DOHH2 (cell line): Measurements from ENCODE around the gene SSBP2.

ENCODE experiments used
- H3F3A ChIP-seq: fragments of 200-600 bp; sonication (generic), shearing (Covaris generic); 2 replicates; pipeline ENCODE4 v1.6.0; 2016; ENCODE audit warnings: antibody characterized with exemption, mild to moderate bottlenecking; ENCODE audit not compliant: control insufficient read depth, insufficient read depth
- H3K27ac ChIP-seq: fragments of 200-600 bp; sonication (generic); 2 replicates; pipeline ENCODE4 v1.5.1; 2014; ENCODE audit warnings: low read depth, mild to moderate bottlenecking, low read length, moderate library complexity
- H3K27me3 ChIP-seq: fragments of 200-600 bp; sonication (generic); 2 replicates; pipeline ENCODE4 v1.6.1; 2014; ENCODE audit warnings: mild to moderate bottlenecking, low read length, mixed read lengths; ENCODE audit not compliant: control insufficient read depth
- H3K36me3 ChIP-seq: fragments of 200-600 bp; sonication (generic); 2 replicates; pipeline ENCODE4 v1.6.1; 2014; ENCODE audit warnings: mild to moderate bottlenecking, low read length, moderate library complexity, mixed read lengths; ENCODE audit not compliant: control insufficient read depth
- H3K4me1 ChIP-seq: fragments of 200-600 bp; sonication (generic); 2 replicates; pipeline ENCODE4 v1.6.1; 2014; ENCODE audit warnings: mild to moderate bottlenecking, low read length, mixed read lengths; ENCODE audit not compliant: control insufficient read depth
- H3K4me2 ChIP-seq: fragments of 200-600 bp; sonication (generic); 2 replicates; pipeline ENCODE4 v1.6.0; 2014; ENCODE audit warnings: mild to moderate bottlenecking, low read length, moderate library complexity
- H3K4me3 ChIP-seq: fragments of 200-600 bp; sonication (generic); 2 replicates; pipeline ENCODE4 v1.5.1; 2014; ENCODE audit warnings: mild to moderate bottlenecking, low read length, mixed read lengths
- H3K79me2 ChIP-seq: fragments of 200-600 bp; sonication (generic); 2 replicates; pipeline ENCODE4 v1.6.1; 2014; ENCODE audit warnings: mild to moderate bottlenecking, low read length, mixed read lengths; ENCODE audit not compliant: control insufficient read depth
- H3K9me2 ChIP-seq: fragments of 200-600 bp; sonication (generic); replicated peaks from 2 replicates; pipeline ENCODE4 v1.6.1; 2014; ENCODE audit warnings: mild to moderate bottlenecking, low read length, mixed read lengths; ENCODE audit not compliant: control insufficient read depth
- H3K9me3 ChIP-seq: fragments of 200-600 bp; sonication (generic); 2 replicates; pipeline ENCODE4 v1.6.1; 2014; ENCODE audit warnings: antibody characterized with exemption, low read length, mixed read lengths; ENCODE audit not compliant: control insufficient read depth, insufficient read depth
- H4K20me1 ChIP-seq: fragments of 200-600 bp; sonication (generic); 2 replicates; pipeline ENCODE4 v1.6.0; 2014; ENCODE audit warnings: low read depth, mild to moderate bottlenecking, antibody characterized with exemption, low read length, moderate library complexity; ENCODE audit not compliant: control insufficient read depth, insufficient read depth
- CTCF ChIP-seq: fragments of 200-600 bp; sonication (generic); IDR thresholded peaks from one replicate; pipeline ENCODE4 v1.5.1; 2014; ENCODE audit warnings: antibody characterized with exemption, mild to moderate bottlenecking, low read depth, low read length; ENCODE audit not compliant: poor library complexity, severe bottlenecking
- EZH2phosphoT487 ChIP-seq: fragments of 200-600 bp; sonication (generic); IDR thresholded peaks from 2 replicates; pipeline ENCODE4 v1.6.1; 2017; ENCODE audit warnings: borderline replicate concordance, mild to moderate bottlenecking, antibody characterized with exemption, low read length, moderate library complexity, mixed read lengths

SSBP2 gene

GRCh38 chr5:81785322-81785721 lies 34.4 kb upstream of the SSBP2 start:
- Histone ChIP-seq H3K9me2 (no peaks in the 10 kb centered on the region), H3K27me3 (no peaks in the 10 kb centered on the region), H4K20me1 (no peaks in the 10 kb centered on the region), H3K36me3 (no peaks in the 10 kb centered on the region), H3F3A (no peaks in the 10 kb centered on the region), H3K9me3 (no peaks in the 10 kb centered on the region), H3K27ac (no peak overlapping the region), H3K79me2 (no peaks in the 10 kb centered on the region), H3K4me3 (no peak overlapping the region), H3K4me1 (peaks cover 22% of the 10 kb centered on the region), H3K4me2 (no peak overlapping the region)
- TF ChIP-seq EZH2phosphoT487 (no peak), CTCF (no peak)

GRCh38 chr5:81783401-81783800 lies 32.5 kb upstream of the SSBP2 start:
- Histone ChIP-seq H3F3A (no peaks in the 10 kb centered on the region), H4K20me1 (no peaks in the 10 kb centered on the region), H3K9me3 (no peaks in the 10 kb centered on the region), H3K4me2 (no peak overlapping the region), H3K4me1 (peaks cover 34% of the 10 kb centered on the region), H3K9me2 (no peaks in the 10 kb centered on the region), H3K4me3 (no peak overlapping the region), H3K36me3 (no peaks in the 10 kb centered on the region), H3K27ac (no peak overlapping the region), H3K27me3 (no peaks in the 10 kb centered on the region), H3K79me2 (no peaks in the 10 kb centered on the region)
- no peak for TF ChIP-seq EZH2phosphoT487
- no peak for TF ChIP-seq CTCF

GRCh38 chr5:81782811-81783210 lies 31.9 kb upstream of the SSBP2 start:
- TF ChIP-seq CTCF (no peak), EZH2phosphoT487 (no peak)
- Histone ChIP-seq H3K4me2 (no peak overlapping the region), H3K79me2 (no peaks in the 10 kb centered on the region)

GRCh38 chr5:81779916-81780266 lies 29.0 kb upstream of the SSBP2 start:
- Histone ChIP-seq H3K9me2 (no peaks in the 10 kb centered on the region), H3K9me3 (no peaks in the 10 kb centered on the region), H4K20me1 (no peaks in the 10 kb centered on the region), H3K27ac (no peak overlapping the region), H3K4me2 (no peak overlapping the region), H3K27me3 (no peaks in the 10 kb centered on the region), H3K79me2 (no peaks in the 10 kb centered on the region), H3K4me3 (no peak overlapping the region), H3K36me3 (no peaks in the 10 kb centered on the region), H3F3A (no peaks in the 10 kb centered on the region), H3K4me1 (peaks cover 15% of the 10 kb centered on the region)
- TF ChIP-seq EZH2phosphoT487: no peak

More at GRCh38 chr5:81782811-81783210, 31.9 kb upstream of the SSBP2 start:
- Histone ChIP-seq H4K20me1 (no peaks in the 10 kb centered on the region), H3K27ac (no peak overlapping the region), H3K4me1 (peaks cover 30% of the 10 kb centered on the region), H3K9me3 (no peaks in the 10 kb centered on the region), H3K9me2 (no peaks in the 10 kb centered on the region), H3K36me3 (no peaks in the 10 kb centered on the region), H3K27me3 (no peaks in the 10 kb centered on the region), H3F3A (no peaks in the 10 kb centered on the region), H3K4me3 (no peak overlapping the region)
